ENCODE data around the gene CLCNKB.
"Not testable (repeated sequence)": the region's sequence is repeated elsewhere in the genome, so short reads cannot be mapped to it uniquely, and the experiment has no call there.

CLCNKB gene

DNA sequence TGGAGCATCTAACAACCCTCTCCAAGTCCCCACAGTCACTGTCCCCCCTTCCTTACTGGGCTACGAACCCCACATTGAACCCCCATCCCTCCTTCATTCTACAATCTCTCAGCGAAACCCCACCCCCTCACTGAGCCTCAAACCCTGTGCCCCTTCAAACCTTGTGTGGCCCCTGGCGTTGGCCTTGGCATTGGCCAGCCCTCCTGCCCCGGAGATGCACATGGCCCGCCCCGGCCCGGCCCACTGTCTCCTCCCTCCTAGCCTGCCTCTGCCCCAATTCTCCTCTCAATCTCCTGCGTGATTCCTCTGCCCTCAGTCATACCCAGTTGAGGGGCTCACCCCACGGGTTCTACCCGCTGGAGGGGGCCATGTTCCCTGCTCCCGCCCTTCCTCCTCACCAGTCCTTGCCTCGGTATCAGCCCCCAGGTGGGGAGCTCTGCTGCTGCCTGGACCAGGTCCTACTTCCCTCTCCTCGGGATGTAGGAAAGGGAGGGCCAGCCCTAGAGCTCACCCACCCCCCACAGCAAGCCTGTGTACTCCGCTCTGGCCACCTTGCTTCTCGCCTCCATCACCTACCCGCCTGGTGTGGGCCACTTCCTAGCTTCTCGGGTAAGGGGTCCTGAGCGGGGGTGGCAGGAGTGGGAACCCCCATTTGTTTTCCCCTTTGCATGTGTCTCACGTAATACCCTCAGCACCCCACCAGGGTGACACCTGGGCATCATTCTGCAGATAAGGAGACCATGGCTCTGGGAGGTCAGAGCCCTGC lies 15.2 kb upstream of the CLCNKB start:
- Histone ChIP-seq H3K27ac (no peak overlapping the region), H3K4me3 (no peak overlapping the region)

DNA sequence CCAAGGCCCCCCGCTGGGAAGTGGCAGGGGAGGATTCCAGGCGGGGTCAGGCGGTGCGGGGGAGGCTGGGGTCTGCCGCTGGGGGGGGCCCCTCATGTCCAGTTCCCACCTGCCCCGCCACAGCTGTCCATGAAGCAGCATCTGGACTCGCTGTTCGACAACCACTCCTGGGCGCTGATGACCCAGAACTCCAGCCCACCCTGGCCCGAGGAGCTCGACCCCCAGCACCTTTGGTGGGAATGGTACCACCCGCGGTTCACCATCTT lies 14.6 kb upstream of the CLCNKB start:
- not testable (repeated sequence) for H3K4me3 ChIP-seq, H3K27ac ChIP-seq

DNA sequence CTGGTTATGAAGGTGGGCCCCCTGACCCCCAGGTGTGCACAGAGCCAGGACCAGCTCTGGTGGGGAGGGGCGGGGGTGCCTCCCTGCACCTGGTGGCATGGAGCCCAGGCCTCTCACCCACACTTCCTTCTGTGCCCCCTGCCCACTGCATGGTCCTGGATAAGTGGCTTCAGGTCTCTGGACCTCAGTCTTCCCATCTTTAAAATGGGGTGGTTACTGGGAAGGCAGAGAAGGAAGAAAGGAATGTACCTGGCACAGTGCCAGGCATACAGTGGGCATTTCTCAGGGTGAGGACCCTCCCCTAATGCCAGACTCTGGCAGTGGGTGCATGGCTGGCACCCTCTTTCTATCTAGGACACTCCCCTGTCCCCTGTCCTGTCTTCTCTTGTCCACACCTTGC lies 14.3 kb upstream of the CLCNKB start:
- no peak overlapping the region for H3K27ac ChIP-seq
- no peak overlapping the region for H3K4me3 ChIP-seq

DNA sequence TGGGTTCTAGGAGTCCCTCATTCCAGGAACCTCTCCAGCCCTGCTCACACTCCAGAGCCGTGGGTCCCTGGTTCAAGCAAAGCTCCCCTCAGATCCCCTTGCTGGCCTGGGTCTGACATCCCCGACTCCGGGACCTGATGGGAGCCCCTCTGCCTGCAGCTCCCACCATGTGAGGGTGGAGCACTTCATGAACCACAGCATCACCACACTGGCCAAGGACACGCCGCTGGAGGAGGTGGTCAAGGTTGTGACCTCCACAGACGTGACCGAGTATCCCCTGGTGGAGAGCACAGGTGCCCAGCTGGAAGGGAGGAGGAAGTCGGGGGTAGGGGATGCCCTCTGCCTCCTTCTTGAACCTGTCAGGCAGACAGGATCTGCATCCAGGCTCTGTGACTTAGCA lies 12.0 kb upstream of the CLCNKB start:
- H3K4me3 ChIP-seq = no peak overlapping the region
- no peak overlapping the region for H3K27ac ChIP-seq

DNA sequence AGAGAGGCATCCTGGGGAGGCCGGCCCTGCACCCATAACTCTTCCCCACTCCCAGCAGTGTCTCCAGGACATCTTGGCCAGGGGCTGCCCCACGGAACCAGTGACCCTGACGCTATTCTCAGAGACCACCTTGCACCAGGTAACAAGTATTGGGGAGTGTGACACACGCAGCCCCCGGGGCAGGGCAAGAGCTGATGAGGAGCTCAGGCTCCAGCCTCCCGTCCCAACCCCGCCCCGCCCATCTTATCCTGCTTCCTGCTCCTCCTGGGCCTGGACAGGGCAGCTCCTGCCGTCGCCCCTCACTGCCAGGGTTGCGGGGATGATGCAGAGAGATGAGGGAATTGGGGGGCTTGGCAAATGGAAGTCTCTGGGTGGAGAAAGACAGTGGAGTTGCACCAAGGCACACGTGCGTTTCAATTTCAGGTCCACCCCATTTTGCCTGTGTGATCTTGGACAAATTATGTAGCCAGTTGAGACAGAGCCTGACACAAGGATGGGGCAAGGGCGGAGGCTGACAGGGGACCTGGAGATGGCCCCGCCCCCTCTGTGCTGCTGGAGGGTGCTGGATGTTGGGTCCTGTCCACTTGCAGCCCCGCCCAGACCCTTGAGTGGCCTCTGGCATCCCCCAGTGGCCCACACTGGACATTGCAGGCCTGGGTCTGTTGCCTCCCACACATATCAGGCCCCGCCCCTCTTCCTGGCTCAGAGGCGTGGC lies 11.0 kb upstream of the CLCNKB start:
- no peak overlapping the region for H3K4me3 ChIP-seq
- peak overlapping the region in 1 of 21 experiments; percentile 13 for H3K27ac ChIP-seq

DNA sequence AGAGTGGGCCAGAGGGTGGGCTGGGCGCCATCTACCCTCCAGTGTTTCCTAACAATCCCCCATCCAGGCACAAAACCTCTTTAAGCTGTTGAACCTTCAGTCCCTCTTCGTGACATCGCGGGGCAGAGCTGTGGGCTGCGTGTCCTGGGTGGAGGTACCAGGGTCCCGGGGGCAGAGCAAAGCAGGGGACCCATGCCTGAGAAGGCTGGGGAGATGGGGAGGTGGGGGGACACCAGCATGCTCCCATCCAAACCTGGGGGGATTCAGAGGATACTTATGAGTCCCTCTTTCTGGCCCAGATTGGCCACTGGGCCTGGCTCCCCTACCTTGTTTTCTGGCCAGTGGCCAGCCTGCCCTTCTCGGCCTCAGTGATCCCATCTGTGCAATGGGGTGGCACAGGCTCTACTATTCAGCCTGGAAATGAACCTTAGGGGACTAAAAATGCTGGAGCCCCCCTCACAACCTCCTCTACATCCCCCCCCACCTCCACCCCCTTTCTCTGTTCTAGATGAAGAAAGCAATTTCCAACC lies 10.4 kb upstream of the CLCNKB start:
- H3K27ac ChIP-seq = not testable (repeated sequence)

DNA sequence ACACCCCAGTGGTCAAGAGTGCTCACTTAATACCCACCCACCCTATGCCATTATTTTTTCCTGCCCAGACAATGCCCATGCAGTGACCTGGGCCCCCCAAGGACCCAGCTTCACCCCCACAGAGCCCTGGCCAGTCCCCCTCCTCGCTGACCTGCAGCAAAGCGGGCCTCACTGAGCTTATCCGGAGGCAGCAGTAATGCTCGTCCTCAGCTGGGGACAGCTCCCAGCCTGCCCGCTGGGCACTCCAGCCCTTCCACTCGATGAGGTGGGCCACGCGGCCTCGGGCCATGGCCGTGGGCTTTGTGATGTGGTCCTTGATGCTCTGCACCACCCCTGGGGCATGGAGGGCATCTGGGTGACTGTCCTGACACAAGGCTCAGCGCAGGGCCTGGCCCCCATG lies 7.1 kb upstream of the CLCNKB start:
- H3K27ac ChIP-seq, H3K4me3 ChIP-seq: not testable (repeated sequence)

More for the DNA sequence above, 10.4 kb upstream of the CLCNKB start:
- H3K4me3 ChIP-seq = not testable (repeated sequence)

DNA sequence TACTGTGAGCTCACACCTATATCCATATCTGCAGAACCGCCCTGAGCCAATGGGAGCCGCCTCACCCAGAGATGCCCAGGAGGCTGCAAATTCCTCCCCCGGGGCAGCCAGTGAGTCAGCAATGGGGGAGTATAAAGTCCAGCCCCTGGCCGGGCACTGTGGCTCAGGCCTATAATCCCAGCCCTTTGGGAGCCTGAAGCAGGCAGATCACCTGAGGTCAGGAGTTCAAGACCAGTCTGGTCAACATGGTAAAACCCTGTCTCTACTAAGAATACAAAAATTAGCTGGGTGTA lies 5.0 kb upstream of the CLCNKB start:
- Histone ChIP-seq H3K4me3 (no peak overlapping the region), H3K27ac (no peak overlapping the region)

DNA sequence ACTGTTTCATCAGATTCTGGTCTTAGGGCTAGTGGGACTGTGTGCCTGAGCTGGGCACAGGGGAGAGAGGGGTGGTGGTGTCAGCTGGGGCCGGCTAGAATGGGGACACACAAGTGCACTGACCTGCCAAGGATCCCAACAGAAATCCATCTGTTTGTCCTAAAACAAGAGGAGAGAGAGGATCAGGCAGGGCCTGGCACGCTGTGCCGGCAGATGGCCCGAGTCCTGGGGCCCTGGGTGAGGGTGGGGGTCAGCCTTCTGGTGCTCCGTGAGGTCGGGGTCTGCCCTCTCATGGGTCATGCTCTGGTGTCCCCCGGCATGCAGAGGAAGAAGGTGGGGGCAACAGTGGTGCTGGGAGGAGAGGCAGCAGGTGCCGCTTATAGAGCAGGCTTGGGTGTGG lies 3.7 kb upstream of the CLCNKB start:
- H3K27ac ChIP-seq, H3K4me3 ChIP-seq: not testable (repeated sequence)

DNA sequence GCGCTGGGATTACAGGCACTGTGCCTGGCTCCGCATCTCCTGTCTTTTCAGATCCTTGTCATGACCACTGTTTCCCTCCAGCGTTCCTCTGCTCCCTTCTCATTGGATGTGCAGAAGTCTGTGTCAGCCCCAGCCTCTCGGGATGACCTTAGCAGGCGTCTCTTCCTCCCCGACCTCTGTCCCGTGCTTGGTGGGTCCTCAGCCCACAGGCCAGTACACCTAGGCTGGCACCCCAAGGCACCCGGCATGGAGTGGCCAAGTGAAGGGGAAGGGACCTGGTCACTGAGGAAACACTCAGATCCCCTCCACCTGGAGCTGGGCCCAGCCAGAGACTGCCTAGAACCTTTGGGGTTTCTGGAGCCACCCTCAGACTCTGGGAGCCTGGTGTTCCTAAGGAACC lies 2.4 kb upstream of the CLCNKB start:
- Histone ChIP-seq H3K27ac (no peak overlapping the region), H3K4me3 (no peak overlapping the region)

DNA sequence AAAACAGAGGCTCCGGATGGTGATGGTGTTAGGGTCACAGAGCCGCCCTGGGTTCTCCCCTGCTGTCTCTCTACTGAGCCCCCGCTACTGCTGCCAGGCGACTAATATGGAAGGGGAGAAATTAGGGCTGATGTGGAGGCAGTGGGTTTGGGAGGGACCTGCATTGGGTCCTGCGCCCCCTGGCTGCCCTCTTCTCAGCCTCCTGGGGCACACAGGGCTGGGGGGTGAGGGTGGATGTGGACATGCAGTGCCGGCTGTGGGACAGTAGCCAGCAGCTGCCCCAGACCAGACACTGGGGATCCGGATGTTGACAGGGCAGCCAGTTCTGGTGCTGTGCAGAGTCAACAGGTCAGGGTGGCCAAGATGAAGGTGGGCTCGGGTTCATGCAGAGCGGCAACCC lies 1.5 kb upstream of the CLCNKB start:
- Histone ChIP-seq H3K4me3 (no peak overlapping the region), H3K27ac (no peak overlapping the region)

DNA sequence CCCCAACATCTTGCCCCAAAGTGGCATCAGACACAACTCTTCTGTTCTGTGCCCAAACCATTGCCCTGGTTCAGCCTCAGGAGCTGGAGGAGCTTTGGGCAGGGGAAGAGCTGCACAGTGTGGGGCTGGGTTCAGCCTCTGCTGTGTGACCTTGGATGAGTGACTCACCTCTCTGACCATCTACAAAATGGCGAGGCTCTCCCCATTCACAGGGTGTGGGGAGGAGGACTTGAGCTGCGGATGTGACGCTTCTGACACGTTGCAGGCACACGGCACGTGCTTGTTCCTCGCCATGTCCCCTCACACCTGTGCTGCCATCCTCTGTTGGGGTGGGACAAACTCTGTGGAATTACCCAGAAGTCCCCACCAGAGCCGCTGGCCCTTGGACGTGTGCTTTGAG lies 928 bp upstream of the CLCNKB start:
- not testable (repeated sequence) for H3K27ac ChIP-seq, H3K4me3 ChIP-seq

DNA sequence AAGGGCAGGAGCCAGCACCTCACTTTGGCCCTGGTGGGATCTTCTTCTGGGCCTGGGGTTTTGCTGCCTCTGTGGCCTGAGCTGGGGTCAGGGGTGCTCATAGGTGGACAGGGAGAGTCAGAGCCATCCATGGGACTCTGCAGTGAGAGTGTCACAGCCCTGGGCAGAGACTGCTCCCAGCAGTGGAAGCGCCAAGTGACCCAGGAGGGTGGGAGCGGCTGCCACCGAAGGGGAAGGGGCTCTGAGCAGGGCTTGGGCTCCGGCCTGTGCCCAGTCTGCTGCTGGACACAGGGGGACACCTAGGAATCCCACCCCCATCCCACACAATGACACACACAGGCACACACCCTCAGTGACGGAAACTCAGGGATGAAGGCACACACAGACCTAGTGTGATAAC lies 368 bp downstream of the CLCNKB start:
- Histone ChIP-seq H3K4me3 (no peak overlapping the region), H3K27ac (no peak overlapping the region)

DNA sequence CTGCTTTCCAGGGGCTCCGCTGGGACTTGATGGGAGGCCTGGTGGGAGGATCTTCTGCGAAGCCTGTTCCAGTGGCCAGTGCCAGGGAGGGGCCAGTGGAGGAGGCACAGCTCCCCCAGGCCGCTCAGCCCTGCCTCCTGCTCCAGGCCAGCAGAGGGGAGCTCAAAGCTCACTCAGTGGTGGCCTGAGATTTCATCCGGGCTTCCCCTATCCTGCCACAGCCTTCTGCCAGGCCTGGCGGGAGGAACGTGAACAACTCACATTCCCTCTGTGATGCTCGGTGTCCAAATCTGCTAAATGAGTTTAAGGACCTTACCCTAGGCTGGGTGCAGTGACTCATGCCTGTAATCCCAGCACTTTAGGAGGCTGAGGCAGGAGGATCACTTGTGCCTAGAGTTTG lies 3.3 kb downstream of the CLCNKB start:
- no peak overlapping the region for H3K4me3 ChIP-seq
- no peak overlapping the region for H3K27ac ChIP-seq

DNA sequence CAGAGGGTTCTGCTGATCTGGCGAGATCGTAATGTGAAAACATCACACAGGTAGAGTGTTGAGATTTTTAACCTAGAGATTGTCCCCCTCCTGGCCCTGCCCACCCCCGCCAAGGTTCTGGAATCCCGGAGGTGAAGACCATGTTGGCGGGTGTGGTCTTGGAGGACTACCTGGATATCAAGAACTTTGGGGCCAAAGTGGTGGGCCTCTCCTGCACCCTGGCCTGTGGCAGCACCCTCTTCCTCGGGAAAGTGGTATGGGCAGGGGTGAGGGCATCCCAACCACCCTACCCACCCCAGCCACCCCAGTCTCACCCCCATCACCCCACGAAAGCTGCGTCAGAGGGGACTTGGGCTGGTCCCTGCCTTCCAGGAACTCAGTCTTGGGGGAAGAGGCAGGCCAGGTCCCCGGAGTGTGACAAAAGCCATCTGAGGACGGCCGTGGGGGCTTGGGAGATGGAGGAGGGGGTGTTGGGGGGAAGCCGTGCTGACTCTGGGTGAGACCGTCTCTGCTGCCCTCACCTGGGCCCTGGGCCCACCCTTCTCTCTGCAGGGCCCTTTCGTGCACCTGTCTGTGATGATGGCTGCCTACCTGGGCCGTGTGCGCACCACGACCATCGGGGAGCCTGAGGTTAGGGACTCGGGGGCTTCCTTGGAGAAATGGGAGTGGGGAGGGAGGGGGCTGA lies 4.4 kb downstream of the CLCNKB start:
- H3K4me3 ChIP-seq = peak overlapping the region in 1 of 7 experiments; percentile 24
- H3K27ac ChIP-seq = no peak overlapping the region

DNA sequence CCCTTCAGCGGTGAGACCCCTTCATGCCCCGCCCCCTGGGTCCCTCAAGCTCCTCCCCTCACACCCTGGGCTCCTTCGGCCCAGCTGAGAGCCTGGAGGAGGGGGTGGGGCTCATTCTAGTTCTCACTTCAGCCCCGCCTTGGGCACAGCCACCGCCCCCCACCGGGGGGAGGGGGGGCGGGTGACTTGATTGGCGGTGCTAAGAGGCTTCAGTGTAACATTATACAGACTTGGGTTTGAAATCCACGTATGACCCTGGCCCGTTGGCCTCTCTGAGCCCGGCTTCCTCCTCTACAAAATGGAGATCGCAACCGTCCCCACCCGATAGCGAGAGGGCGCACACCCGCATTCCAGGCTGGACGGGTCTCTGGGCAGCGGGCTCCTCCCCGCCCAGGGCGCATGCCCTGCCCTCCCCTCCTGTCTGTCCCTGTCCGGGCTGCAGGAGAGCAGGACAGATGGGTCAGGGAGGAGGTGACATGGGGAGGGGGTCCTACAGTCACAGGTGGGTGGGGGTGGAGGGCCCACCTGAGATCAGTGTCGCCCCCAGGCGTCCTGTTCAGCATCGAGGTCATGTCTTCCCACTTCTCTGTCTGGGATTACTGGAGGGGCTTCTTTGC lies 5.1 kb downstream of the CLCNKB start:
- Histone ChIP-seq H3K27ac (peak overlapping the region in 2 of 21 experiments; percentile 31 to 68), H3K4me3 (peak overlapping the region in 6 of 7 experiments; percentile 2 to 29 (median 21))

DNA sequence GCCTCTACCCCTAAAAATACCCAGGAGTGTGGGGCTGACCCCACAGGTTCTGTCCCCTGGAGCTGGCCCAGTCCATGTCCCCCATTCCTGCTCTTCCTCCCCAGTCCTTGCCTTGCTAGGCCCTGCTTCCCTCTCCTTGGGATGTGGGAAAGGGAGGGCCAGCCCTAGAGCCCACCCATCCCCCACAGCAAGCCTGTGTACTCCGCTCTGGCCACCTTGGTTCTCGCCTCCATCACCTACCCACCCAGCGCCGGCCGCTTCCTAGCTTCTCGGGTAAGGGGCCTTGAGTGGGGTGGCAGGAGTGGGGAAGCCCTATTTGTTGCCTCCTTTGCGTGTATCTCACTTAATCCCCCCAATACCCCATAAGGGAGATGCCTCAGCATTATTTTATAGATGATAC lies 6.7 kb downstream of the CLCNKB start:
- Histone ChIP-seq H3K4me3 (no peak overlapping the region), H3K27ac (no peak overlapping the region)

DNA sequence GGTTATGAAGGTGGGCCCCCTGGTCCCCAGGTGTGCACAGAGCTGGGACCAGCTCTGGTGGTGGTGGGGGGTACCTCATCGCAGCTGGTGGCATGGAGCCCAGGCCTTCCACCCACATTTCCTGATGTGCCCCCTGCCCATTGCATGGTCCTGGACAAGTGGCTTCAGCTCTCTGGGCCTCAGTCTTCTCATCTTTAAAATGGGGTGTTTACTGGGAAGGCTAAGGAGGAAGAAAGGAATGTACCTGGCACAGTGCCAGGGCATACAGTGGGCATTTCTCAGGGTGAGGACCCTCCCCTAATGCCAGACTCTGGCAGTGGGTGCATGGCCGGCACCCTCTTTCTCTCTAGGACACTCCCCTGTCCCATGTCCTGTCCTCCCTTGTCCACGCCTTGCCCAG lies 7.5 kb downstream of the CLCNKB start:
- Histone ChIP-seq H3K4me3 (no peak overlapping the region), H3K27ac (no peak overlapping the region)

DNA sequence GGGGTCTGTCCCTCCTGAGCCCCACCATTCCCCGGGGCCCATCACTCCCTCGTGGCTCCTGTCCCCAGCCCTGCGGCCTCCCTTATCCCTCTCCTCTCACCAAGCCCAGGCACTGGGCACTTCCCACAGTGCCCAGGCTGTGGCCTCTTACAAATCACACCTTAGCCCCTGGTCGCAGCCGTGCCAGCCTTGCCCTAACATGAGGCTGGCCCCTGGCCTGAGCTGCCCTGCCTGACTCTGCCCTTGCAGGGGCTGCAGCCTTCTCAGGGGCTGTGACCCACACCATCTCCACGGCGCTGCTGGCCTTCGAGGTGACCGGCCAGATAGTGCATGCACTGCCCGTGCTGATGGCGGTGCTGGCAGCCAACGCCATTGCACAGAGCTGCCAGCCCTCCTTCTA lies 8.4 kb downstream of the CLCNKB start:
- H3K4me3 ChIP-seq, H3K27ac ChIP-seq: not testable (repeated sequence)

DNA sequence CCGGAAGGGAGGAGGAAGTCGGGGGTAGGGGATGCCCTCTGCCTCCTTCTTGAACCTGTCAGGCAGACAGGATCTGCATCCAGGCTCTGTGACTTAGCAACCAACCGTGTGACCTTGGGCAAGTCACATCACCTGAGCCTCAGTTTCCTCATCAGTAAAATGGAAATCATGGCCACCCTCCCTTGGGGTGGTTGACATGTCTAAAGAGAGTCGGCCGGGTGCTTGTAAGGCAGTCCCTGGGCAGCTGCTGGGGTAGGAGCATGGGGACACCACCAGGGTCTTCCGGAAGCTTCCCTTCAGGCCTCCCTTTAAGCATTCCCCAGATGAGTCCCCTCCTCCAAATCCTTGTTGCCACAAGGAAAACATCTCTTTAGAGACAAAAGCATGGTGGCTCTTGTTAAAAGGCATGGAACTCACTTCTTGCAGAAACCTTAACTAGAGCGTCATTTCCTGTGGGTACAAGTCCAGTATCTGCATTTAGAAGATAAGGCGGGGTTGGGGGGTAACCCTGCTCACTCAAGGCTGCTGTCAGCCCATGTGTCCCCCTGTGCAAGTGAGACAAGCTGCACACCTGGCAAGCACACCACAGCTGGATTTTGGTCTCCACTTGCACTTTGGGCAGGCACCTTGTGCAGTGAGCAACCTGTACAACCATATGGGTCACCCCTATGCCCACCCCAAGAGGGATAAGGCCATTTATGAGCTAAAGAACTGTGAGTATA lies 10.4 kb downstream of the CLCNKB start:
- Histone ChIP-seq H3K27ac (no peak overlapping the region), H3K4me3 (no peak overlapping the region)
